GF-D8 (cell line): Measurements from ENCODE around the gene TCF12.

Experiments
- DNase-seq: peaks from one replicate; lab custom pipeline; 2025; lab: John Stamatoyannopoulos, UW

TCF12 gene

GRCh38 chr15:57253082-57253481 lies 334.6 kb downstream of the TCF12 start:
- DNase-seq = no peak

- no peak for DNase-seq
These were observed 335.1 kb downstream of the TCF12 start for GRCh38 chr15:57253500-57253899.

GRCh38 chr15:57255751-57256341 lies 337.4 kb downstream of the TCF12 start:
- DNase-seq = no peak

- no peak for DNase-seq
These were observed 338.5 kb downstream of the TCF12 start for GRCh38 chr15:57256939-57257338.

- DNase-seq = no peak
These were observed 341.2 kb downstream of the TCF12 start for GRCh38 chr15:57259568-57260040.

- DNase-seq = no peak
These were observed 345.1 kb downstream of the TCF12 start for GRCh38 chr15:57263520-57263919.

GRCh38 chr15:57272771-57273357 lies 354.4 kb downstream of the TCF12 start:
- DNase-seq = no peak

- DNase-seq = no peak
These were observed 355.0 kb downstream of the TCF12 start for GRCh38 chr15:57273402-57273801.

- DNase-seq = no peak
These were observed 360.0 kb downstream of the TCF12 start for GRCh38 chr15:57278439-57278838.

GRCh38 chr15:57280464-57280863 lies 362.0 kb downstream of the TCF12 start:
- no peak for DNase-seq

- no peak for DNase-seq
These were observed 362.9 kb downstream of the TCF12 start for GRCh38 chr15:57281321-57281720.

GRCh38 chr15:57282686-57283085 lies 364.2 kb downstream of the TCF12 start:
- DNase-seq = no peak

- DNase-seq = peak; percentile 86
These were observed 365.5 kb downstream of the TCF12 start for GRCh38 chr15:57283774-57284503.

- DNase-seq = peak; percentile 46
These were observed 366.1 kb downstream of the TCF12 start for GRCh38 chr15:57284535-57284934.

- DNase-seq = no peak
These were observed 366.9 kb downstream of the TCF12 start for GRCh38 chr15:57285386-57285785.

GRCh38 chr15:57286446-57287122 lies 368.1 kb downstream of the TCF12 start:
- DNase-seq = no peak

GRCh38 chr15:57287123-57287521 lies 368.7 kb downstream of the TCF12 start:
- no peak for DNase-seq

GRCh38 chr15:57288926-57289580 lies 370.6 kb downstream of the TCF12 start:
- DNase-seq = no peak

GRCh38 chr15:57290187-57290586 lies 371.7 kb downstream of the TCF12 start:
- DNase-seq = no peak

GRCh38 chr15:57290826-57291225 lies 372.4 kb downstream of the TCF12 start:
- DNase-seq = no peak

GRCh38 chr15:57296473-57297162 lies 378.2 kb downstream of the TCF12 start:
- DNase-seq = no peak

- no peak for DNase-seq
These were observed 378.7 kb downstream of the TCF12 start for GRCh38 chr15:57297163-57297593.
